A673 (cell line): ENCODE measurements around the gene SLC6A18. TPM values are rescaled to one million over a fixed set of nuclear protein-coding genes. Genes with fewer than 3 reads are reported as not detected.

Source experiments
- BruUV-seq: library from RNA; stranded (reverse); fragments of 400-500 nt; replicated peaks from 2 replicates; lab custom pipeline; 2021; lab: Mats Ljungman, UMichigan
- CTCF ChIA-PET: fragments of 300-600 bp; sonication (Branson Sonifier 250); formaldehyde crosslinking; loops from one replicate; lab custom pipeline; 2022; ENCODE audit warnings: antibody characterized with exemption; lab: Charles Lee
- POLR2A ChIA-PET: fragments of 300-600 bp; sonication (Branson Sonifier 250); formaldehyde crosslinking; loops from one replicate; lab custom pipeline; 2022; ENCODE audit warnings: antibody characterized with exemption; ENCODE audit not compliant: low non-redundant PET; lab: Charles Lee
- DNase-seq: peaks from one replicate; pipeline ENCODE4 v3.0.0-alpha.2; 2015; ENCODE audit warnings: low spot score
- H3K27ac ChIP-seq: fragments of 200-600 bp; sonication (generic); 2 replicates; pipeline ENCODE4 v1.5.1; 2016; ENCODE audit warnings: mixed run types, low read depth, mild to moderate bottlenecking, mixed read lengths, antibody characterized with exemption, low read length; ENCODE audit not compliant: poor library complexity, severe bottlenecking
- H3K27me3 ChIP-seq: fragments of 200-600 bp; sonication (generic); replicated peaks from 2 replicates; pipeline ENCODE4 v1.6.1; 2017; ENCODE audit warnings: mixed run types, low read depth, mild to moderate bottlenecking, mixed read lengths, antibody characterized with exemption, low read length; ENCODE audit not compliant: insufficient read depth, poor library complexity
- H3K36me3 ChIP-seq: fragments of 200-600 bp; sonication (generic); 2 replicates; pipeline ENCODE4 v1.6.1; 2016; ENCODE audit warnings: mixed run types, mild to moderate bottlenecking, mixed read lengths, antibody characterized with exemption, low read length; ENCODE audit not compliant: insufficient read depth, poor library complexity, severe bottlenecking
- H3K4me1 ChIP-seq: fragments of 200-600 bp; sonication (generic); 2 replicates; pipeline ENCODE4 v1.6.1; 2017; ENCODE audit warnings: mixed run types, mild to moderate bottlenecking, mixed read lengths, antibody characterized with exemption, low read length; ENCODE audit not compliant: insufficient read depth, poor library complexity, severe bottlenecking
- H3K4me3 ChIP-seq: fragments of 200-600 bp; sonication (generic); 2 replicates; pipeline ENCODE4 v1.5.1; 2016; ENCODE audit warnings: low read depth, mixed run types, mild to moderate bottlenecking, mixed read lengths, low read length; ENCODE audit not compliant: poor library complexity, severe bottlenecking
- H3K9me3 ChIP-seq: fragments of 200-600 bp; sonication (generic); 2 replicates; pipeline ENCODE4 v1.6.1; 2016; ENCODE audit warnings: mixed run types, low read depth, mild to moderate bottlenecking, mixed read lengths, antibody characterized with exemption, low read length; ENCODE audit not compliant: poor library complexity, severe bottlenecking
- CTCF ChIP-seq: fragments of 300-800, 200-600 bp; sonication (generic); conservative IDR thresholded peaks from 2 replicates; pipeline ENCODE4 v1.5.1; 2017; ENCODE audit warnings: low read depth, mild to moderate bottlenecking, antibody characterized with exemption, low read length, moderate library complexity, mixed read lengths
- EZH2 ChIP-seq: fragments of 200-600 bp; sonication (generic); IDR thresholded peaks from 2 replicates; pipeline ENCODE4 v1.6.1; 2017; ENCODE audit warnings: borderline replicate concordance, low read depth, mild to moderate bottlenecking, mixed read lengths, antibody characterized with exemption, low read length; ENCODE audit not compliant: poor library complexity, severe bottlenecking
- intact Hi-C: fragments of 100-400 bp; cut with micrococcal nuclease; formaldehyde crosslinking; loops from one replicate; pipeline ENCODE4 v1.10.0; 2022; ENCODE audit not compliant: unreplicated experiment
- total RNA-seq: library from RNA; stranded (reverse); gene quantifications from 2 replicates; pipeline ENCODE4 v1.2.3, GENCODE V29; 2021

SLC6A18 gene
- total RNA-seq, 1 experiment from 2014 or later, result not detected

GRCh38 chr5:1257363-1257762 lies 32.2 kb downstream of the SLC6A18 start:
- POLR2A ChIA-PET, result no interaction called here
- H3K27me3 ChIP-seq, result no peaks in the 10 kb centered on the region
- DNase-seq, result no peak
- H3K4me3 ChIP-seq, result no peak overlapping the region
- peaks cover 1% of the 10 kb centered on the region for H3K9me3 ChIP-seq
- BruUV-seq, result no TSS peak
- TF ChIP-seq CTCF (no peak), EZH2 (no peak)
- H3K36me3 ChIP-seq, result no peaks in the 10 kb centered on the region
- CTCF ChIA-PET, result interaction anchor here (0.5 kb wide), 1 partner anchor 350 kb away, joined by 3 read pairs; no protein-coding TSS in a partner anchor
- H3K27ac ChIP-seq, result no peak overlapping the region
- H3K4me1 ChIP-seq, result no peaks in the 10 kb centered on the region
- intact Hi-C loops, result no loop called here

GRCh38 chr5:1257841-1258240 lies 32.7 kb downstream of the SLC6A18 start:
- Histone ChIP-seq H3K4me1 (no peaks in the 10 kb centered on the region), H3K27ac (no peak overlapping the region), H3K4me3 (no peak overlapping the region), H3K36me3 (no peaks in the 10 kb centered on the region), H3K27me3 (no peaks in the 10 kb centered on the region), H3K9me3 (peaks cover 6% of the 10 kb centered on the region)
- intact Hi-C loops, result no loop called here
- TF ChIP-seq CTCF, result no peak
- TF ChIP-seq EZH2, result no peak
- no TSS peak for BruUV-seq
- ChIA-PET CTCF (interaction anchor here (0.5 kb wide), 1 partner anchor 351 kb away, joined by 3 read pairs; no protein-coding TSS in a partner anchor), POLR2A (no interaction called here)
- DNase-seq, result no peak

- intact Hi-C loops, result no loop called here
- Histone ChIP-seq H3K36me3 (no peaks in the 10 kb centered on the region), H3K9me3 (peaks cover 8% of the 10 kb centered on the region), H3K4me3 (no peak overlapping the region), H3K27me3 (no peaks in the 10 kb centered on the region), H3K4me1 (no peaks in the 10 kb centered on the region), H3K27ac (no peak overlapping the region)
- POLR2A ChIA-PET, result no interaction called here
- BruUV-seq, result no TSS peak
- DNase-seq, result no peak
- TF ChIP-seq CTCF (no peak), EZH2 (no peak)
- CTCF ChIA-PET, result no interaction called here
These were observed 34.8 kb downstream of the SLC6A18 start for GRCh38 chr5:1259806-1260480.
